Kidney epithelial cell (primary cell): ENCODE data around the gene SUGCT. TPM values are rescaled to one million over a fixed set of nuclear protein-coding genes. Genes with fewer than 3 reads are reported as not detected.
A peak's percentile ranks its signal among the peaks of the same experiment; 100 is the strongest.

Experiments used
- DNase-seq: peaks from one replicate; pipeline ENCODE4 v3.0.0-alpha.2; 2010; ENCODE audit warnings: low read depth
- H3K27me3 ChIP-seq: 2 replicates; pipeline ENCODE4 v1.6.0; 2011; ENCODE audit warnings: low read length; ENCODE audit not compliant: control insufficient read depth, insufficient read depth
- H3K36me3 ChIP-seq: 2 replicates; pipeline ENCODE4 v1.5.1; 2011; ENCODE audit warnings: low read length; ENCODE audit not compliant: control insufficient read depth, insufficient read depth
- H3K4me3 ChIP-seq: 2 replicates; pipeline ENCODE4 v1.5.1; 2011; ENCODE audit warnings: low read depth, mild to moderate bottlenecking, control low read depth, low read length
- total RNA-seq: library from RNA; depleted of rRNA; stranded (reverse); fragments of >200 nt; gene quantifications from 2 replicates; pipeline ENCODE4 v1.2.3, GENCODE V29; 2015
- TF ChIP-seq, protein P1 (sequence below): IDR thresholded peaks from 2 replicates; pipeline ENCODE4 v1.5.1; 2011; ENCODE audit warnings: mild to moderate bottlenecking, moderate library complexity, low read length, control low read depth, inconsistent platforms; ENCODE audit not compliant: insufficient read depth, poor library complexity, severe bottlenecking

SUGCT gene
- total RNA-seq, 1 donor from 2014 or later, result 4.0 TPM

- Histone ChIP-seq H3K36me3 (no peaks in the 10 kb centered on the region), H3K27me3 (no peaks in the 10 kb centered on the region), H3K4me3 (no peak overlapping the region)
- TF ChIP-seq, protein P1, sequence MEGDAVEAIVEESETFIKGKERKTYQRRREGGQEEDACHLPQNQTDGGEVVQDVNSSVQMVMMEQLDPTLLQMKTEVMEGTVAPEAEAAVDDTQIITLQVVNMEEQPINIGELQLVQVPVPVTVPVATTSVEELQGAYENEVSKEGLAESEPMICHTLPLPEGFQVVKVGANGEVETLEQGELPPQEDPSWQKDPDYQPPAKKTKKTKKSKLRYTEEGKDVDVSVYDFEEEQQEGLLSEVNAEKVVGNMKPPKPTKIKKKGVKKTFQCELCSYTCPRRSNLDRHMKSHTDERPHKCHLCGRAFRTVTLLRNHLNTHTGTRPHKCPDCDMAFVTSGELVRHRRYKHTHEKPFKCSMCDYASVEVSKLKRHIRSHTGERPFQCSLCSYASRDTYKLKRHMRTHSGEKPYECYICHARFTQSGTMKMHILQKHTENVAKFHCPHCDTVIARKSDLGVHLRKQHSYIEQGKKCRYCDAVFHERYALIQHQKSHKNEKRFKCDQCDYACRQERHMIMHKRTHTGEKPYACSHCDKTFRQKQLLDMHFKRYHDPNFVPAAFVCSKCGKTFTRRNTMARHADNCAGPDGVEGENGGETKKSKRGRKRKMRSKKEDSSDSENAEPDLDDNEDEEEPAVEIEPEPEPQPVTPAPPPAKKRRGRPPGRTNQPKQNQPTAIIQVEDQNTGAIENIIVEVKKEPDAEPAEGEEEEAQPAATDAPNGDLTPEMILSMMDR, result no peak
- DNase-seq, result no peak
Observed at GRCh38 chr7:40749877-40750276, 615.1 kb downstream of the SUGCT start.

DNA sequence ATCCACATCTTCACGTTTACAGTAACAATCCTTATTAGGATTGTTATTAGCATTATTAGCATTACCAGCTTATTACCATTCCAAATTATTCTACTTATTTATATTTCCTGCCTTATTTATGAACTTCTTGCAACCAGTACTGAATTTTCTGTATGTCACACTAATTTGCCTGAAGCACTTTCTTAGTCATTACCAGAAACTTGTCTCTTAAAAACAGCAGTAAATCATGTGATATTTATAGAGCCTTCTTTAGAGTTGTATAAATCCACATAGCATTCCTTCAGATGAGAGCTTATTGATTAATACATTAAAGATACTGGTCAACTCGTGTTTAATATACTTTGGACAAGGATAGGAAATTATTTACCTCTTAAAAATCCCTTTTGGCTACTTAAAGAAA is 618.6 kb downstream of the SUGCT start:
- no peak for DNase-seq
- H3K27me3 ChIP-seq, result no peaks in the 10 kb centered on the region
- TF ChIP-seq, protein P1, result no peak

DNA sequence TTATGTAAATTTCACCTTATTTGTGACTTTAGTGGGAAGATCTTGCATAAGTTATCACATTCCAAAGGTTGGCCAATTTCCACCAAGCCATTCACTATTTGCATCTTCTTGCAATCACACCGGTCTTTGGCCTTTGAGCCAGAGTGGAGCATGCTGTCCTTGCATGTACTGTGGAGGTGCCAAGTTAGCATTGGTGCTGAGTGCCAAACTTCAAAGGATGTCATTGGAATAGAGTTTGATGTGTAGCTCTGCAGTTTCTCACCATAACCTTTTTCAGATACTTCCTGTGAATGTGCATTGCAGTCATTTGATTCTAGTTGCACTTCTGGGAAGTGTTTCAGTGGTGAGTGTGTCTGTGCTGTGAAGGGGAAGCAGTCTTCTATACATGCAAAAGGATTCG is 620.6 kb downstream of the SUGCT start:
- Histone ChIP-seq H3K4me3 (no peak overlapping the region), H3K27me3 (no peaks in the 10 kb centered on the region), H3K36me3 (no peaks in the 10 kb centered on the region)
- TF ChIP-seq, protein P1, result no peak
- DNase-seq, result no peak

More for the DNA sequence above, 618.6 kb downstream of the SUGCT start:
- no peaks in the 10 kb centered on the region for H3K36me3 ChIP-seq
- H3K4me3 ChIP-seq, result no peak overlapping the region

DNA sequence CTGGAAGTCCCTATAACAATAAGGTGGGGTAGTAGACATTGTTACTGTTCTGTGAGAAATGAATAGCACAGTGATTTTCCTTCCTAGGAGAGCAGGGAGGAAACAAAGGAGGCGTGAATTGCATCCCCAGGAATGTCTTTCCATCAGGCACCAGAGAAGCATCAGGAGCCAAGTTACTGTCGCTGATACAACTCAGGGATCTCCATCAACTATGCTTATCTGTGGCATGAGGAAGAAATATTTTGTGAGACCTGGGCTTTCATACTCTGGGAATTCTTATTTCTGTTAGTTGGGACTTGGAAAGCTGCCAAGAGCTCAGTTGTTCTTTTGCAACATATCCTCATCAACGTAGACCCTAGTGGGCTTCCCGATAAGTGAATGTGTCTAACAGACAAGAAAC is 622.3 kb downstream of the SUGCT start:
- no peaks in the 10 kb centered on the region for H3K36me3 ChIP-seq
- H3K4me3 ChIP-seq, result no peak overlapping the region
- no peak for DNase-seq
- no peaks in the 10 kb centered on the region for H3K27me3 ChIP-seq
- TF ChIP-seq, protein P1, result no peak

DNA sequence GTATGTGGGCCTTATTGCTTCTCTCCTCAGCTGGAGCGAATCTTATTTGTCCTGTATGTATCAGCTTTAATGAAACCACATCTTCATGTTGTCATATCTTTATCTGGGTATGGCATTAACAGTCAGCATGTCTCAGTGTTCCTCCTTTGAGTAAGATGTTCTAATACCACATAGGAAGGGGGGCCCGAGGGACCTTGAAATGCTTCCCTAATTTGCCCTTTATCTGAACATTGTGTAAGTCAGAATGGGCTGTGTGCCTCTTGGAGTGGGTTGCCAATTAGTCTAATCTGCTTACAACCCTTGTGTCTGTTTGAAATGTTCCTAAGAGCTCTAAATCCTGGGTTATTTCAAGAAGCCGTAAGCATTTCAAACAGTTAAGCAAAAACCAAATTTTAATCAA is 623.8 kb downstream of the SUGCT start:
- TF ChIP-seq, protein P1, result no peak
- DNase-seq, result no peak
- no peaks in the 10 kb centered on the region for H3K36me3 ChIP-seq
- H3K27me3 ChIP-seq, result no peaks in the 10 kb centered on the region
- H3K4me3 ChIP-seq, result no peak overlapping the region

- H3K4me3 ChIP-seq, result no peak overlapping the region
- H3K27me3 ChIP-seq, result no peaks in the 10 kb centered on the region
- TF ChIP-seq, protein P1, result no peak
- no peaks in the 10 kb centered on the region for H3K36me3 ChIP-seq
- peak; percentile 49 for DNase-seq
Observed at GRCh38 chr7:40760293-40760964, 625.6 kb downstream of the SUGCT start.
